Gastrocnemius medialis (tissue), 4 donors: ENCODE results near the gene POU3F1.

Source experiments
- CTCF ChIP-seq, 5 experiments: fragments of 450-650 bp in 3 of 5; fragments of 200-600 bp in 2 of 5; sonication (generic) in 2 of 5; IDR thresholded peaks in 4 of 5; conservative IDR thresholded peaks in 1 of 5; 1 replicate in 4 of 5; 2 replicates in 1 of 5; pipeline ENCODE4 v1.5.1; 2016 to 2019; ENCODE audit warnings: antibody characterized with exemption in 5 of 5, mild to moderate bottlenecking in 3 of 5, moderate library complexity in 3 of 5
- POLR2A ChIP-seq, 2 donors: fragments of 450-650 bp; IDR thresholded peaks; one replicate each; pipeline ENCODE4 v1.6.1; 2017; ENCODE audit warnings: antibody characterized with exemption in 2 of 2, mild to moderate bottlenecking in 2 of 2, moderate library complexity in 2 of 2

DNA sequence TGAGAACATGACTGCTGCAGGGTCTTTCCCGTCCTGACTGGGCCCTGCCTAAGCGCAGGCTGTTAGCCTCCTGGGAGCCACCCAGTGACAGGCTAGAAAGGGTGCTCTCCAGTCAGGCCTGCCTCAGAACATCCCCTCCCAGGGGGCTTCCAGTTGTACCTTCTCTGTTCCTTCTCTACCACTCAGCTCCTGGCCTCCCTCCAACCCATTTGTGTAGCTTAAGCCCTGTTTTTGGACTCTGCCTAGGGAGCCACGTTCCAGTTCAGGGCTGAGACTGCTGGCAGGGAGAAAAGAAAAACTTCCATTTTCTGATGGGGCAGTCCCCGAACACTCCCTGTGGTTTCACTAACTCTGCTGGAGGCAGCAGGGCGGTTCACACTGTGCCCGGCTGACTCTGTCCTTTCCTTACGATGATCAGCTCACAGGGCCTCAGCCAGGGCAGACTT, 15.3 kb upstream of the POU3F1 start:
- no peak for TF ChIP-seq CTCF (IDR thresholded peaks at IDR 0.05 in 4 of 5, conservative IDR thresholded peaks at IDR 0.05 in 1 of 5)
- TF ChIP-seq POLR2A (IDR thresholded peaks at IDR 0.05): no peak
